HG02642 (cell line): ENCODE data around the gene ZC3H8.

Experiments
- ATAC-seq: cut with Tn5 transposase; IDR thresholded peaks from one replicate; pipeline ENCODE4 v1.9.1; 2021; ENCODE audit warnings: mild to moderate bottlenecking; ENCODE audit not compliant: unreplicated experiment, poor library complexity

The ZC3H8 gene

DNA sequence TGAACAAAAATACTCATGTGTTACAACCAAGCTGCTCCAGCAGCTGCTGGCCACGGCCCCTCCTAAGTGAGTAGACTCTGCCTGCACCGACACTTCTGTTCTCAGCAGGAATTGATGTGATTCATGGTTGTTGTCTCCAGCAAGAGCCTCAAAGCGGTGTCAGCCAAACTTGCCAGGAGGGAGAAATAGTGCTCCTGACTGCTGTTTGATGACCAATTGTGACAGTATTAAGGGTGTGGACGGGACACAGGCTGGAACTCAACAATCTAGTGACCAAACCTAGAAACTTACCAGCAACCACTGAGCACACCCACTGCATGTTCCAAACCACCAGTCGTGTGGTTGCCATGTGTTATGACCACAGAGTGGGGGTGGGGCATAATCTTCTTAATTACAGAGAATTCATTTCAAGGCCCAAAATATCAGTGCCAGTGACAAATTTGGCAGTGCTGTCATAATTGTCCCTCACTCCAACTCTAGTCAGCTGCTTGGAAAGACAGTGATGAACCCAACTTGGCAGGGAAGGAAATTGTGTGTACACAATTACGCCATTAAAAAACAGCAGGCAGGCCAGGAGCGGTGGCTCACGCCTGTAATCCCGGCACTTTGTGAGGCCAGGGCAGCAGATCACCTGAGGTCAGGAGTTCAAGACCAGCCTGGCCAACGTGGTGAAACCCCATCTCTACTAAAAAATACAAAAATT is 86.3 kb downstream of the ZC3H8 start:
- ATAC-seq: no peak

- no peak for ATAC-seq
These were observed 87.9 kb downstream of the ZC3H8 start for GRCh38 chr2:112166806-112167499.

DNA sequence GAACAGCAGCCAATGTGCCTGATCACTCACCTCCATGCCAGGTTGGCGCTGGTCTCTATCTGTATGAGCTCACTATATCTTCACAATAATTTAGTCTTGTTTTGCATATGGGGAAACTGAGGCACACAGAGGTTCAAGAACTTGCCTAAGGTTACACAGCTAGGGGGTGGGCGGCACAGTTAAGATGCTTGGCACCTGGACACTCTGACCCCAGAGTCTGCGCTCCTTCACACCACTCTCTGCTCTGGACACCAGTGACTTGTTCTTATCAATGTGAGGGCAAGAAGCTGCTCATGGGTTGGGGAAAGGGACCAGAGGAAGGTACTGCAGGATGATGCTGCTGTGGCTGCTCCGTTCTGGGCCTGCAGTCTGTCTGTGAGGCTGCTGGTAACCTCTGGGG is 89.5 kb downstream of the ZC3H8 start:
- ATAC-seq: no peak

GRCh38 chr2:112164876-112165275 is 90.0 kb downstream of the ZC3H8 start:
- ATAC-seq: no peak

DNA sequence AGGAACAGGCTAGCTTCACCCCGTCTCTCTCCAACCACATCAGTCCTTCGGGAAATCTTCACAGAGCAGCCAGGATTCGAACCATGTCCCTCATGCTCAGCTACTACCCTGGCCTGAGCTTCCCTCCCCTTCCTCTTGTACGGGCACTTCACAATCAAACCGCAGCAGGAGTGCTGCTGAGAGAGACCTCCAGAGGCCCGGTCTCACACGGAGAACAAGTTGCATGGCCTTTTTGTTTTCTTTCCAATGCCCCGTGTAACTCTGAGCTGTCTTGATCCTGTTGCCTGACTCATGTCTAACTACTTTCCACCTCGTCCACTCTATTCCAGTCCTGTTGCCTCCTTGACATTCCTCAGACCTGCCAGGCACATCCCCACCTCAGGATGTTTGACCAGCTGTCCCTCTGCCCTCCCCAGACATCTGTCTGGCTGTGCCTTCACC is 91.3 kb downstream of the ZC3H8 start:
- ATAC-seq: no peak

- no peak for ATAC-seq
These were observed 91.9 kb downstream of the ZC3H8 start for GRCh38 chr2:112162956-112163355.

- ATAC-seq: no peak
These were observed 92.5 kb downstream of the ZC3H8 start for GRCh38 chr2:112162341-112162740.
